Effector memory CD8-positive, alpha-beta T cell (primary cell): ENCODE results near the gene NUBP2.

Experiments used
- ATAC-seq: fragments of 150-1000 bp; cut with Tn5 transposase; replicated peaks from 2 replicates; pipeline ENCODE4 v1.10.0; 2021; ENCODE audit warnings: mild to moderate bottlenecking, moderate library complexity
- DNase-seq, 3 experiments: peaks; one replicate each; pipeline ENCODE4 v3.0.0; 2021
- H3K27ac Mint-ChIP-seq, 2 donors: one replicate each; pipeline ENCODE4 v1.8.0; 2022; ENCODE audit warnings: mild to moderate bottlenecking in 2 of 2, mixed read lengths in 2 of 2, moderate library complexity in 2 of 2
- H3K27me3 Mint-ChIP-seq, 2 donors: one replicate each; pipeline ENCODE4 v1.8.0; 2022; ENCODE audit warnings: mixed read lengths in 2 of 2
- H3K36me3 Mint-ChIP-seq: one replicate; pipeline ENCODE4 v1.8.0; 2022; ENCODE audit warnings: mild to moderate bottlenecking, moderate library complexity, mixed read lengths; ENCODE audit not compliant: insufficient read depth
- H3K4me1 Mint-ChIP-seq, 2 donors: one replicate each; pipeline ENCODE4 v1.8.0; 2022; ENCODE audit warnings: low read depth in 2 of 2, mixed read lengths in 2 of 2
- H3K4me3 Mint-ChIP-seq, 2 donors: one replicate each; pipeline ENCODE4 v1.8.0; 2022; ENCODE audit warnings: mild to moderate bottlenecking in 2 of 2, mixed read lengths in 2 of 2, moderate library complexity in 2 of 2
- H3K9me3 Mint-ChIP-seq, 2 donors: one replicate each; pipeline ENCODE4 v1.8.0; 2022; ENCODE audit warnings: mixed read lengths in 2 of 2

The NUBP2 gene

GRCh38 chr16:1771864-1772361, 10.8 kb upstream of the NUBP2 start:
- ATAC-seq (no peak), DNase-seq (peak in 1 of 3 experiments; percentile 29)
- Mint-ChIP-seq H3K4me1 (peaks cover 16% of the 10 kb centered on the region in 2 donors), H3K9me3 (no peaks in the 10 kb centered on the region), H3K4me3 (peak overlapping the region; percentile 95 to 97), H3K27ac (peak overlapping the region; percentile 82 to 94), H3K27me3 (no peaks in the 10 kb centered on the region), H3K36me3 (peaks cover 60% of the 10 kb centered on the region)

- Mint-ChIP-seq H3K36me3 (peaks cover 58% of the 10 kb centered on the region), H3K27me3 (no peaks in the 10 kb centered on the region), H3K4me1 (peaks cover 16% of the 10 kb centered on the region in 2 donors), H3K27ac (peak within 1 kb of the TSS; percentile 82 to 94), H3K4me3 (peak within 1 kb of the TSS; percentile 95 to 97), H3K9me3 (no peaks in the 10 kb centered on the region)
- ATAC-seq (peak; percentile 23), DNase-seq (peak; percentile 32 to 41 (median 33))
Observed at GRCh38 chr16:1772362-1772907, 10.3 kb upstream of the NUBP2 start, which contains the start of gene EME2. EME2 (plus strand) TSS chr16:1772810; CDS start chr16:1773228, 418 bp downstream.

DNA sequence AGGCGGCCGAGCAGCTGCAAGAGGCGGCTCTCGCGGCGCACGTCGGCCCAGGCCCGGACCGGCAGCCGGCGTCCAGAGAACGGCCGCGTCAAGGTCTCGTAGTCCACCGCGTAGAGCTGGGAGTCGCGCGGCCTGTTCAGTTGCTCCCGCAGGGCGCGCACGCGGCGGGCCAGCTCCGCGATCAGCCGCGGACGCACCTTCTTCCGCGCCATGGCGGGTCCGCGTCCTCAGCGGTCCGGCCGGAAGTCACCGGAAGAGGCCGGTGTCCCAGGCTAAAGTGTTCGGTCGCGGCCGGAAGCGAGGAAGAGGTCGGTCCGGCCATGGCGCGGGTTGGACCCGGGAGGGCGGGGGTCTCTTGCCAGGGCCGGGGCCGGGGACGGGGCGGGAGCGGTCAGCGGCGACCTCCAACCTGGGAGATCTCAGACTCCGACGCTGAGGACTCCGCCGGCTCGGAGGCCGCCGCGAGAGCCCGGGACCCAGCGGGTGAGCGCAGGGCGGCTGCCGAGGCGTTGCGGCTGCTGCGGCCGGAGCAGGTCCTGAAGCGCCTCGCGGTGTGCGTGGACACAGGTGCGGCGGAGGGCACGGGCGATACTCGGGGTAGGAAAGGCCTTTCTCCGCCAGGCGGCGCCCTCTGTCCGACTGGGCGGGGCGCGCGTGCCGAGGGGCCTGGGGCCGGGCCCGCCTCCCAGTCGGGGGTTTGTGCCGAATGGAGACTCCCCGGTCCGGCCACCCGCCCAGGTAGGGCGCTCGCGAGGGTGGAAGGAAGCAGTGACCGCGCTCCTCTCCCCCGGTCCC, 9.7 kb upstream of the NUBP2 start, which contains the start of gene MRPS34:
Gene MRPS34, minus strand, starts transcription at position 227 of the 795 bp plus-strand sequence. Its CDS starts 15 bp downstream, at position 212.
- Mint-ChIP-seq H3K9me3 (no peaks in the 10 kb centered on the region), H3K4me3 (peak within 1 kb of the TSS; percentile 95 to 97), H3K36me3 (peaks cover 54% of the 10 kb centered on the region), H3K27me3 (no peaks in the 10 kb centered on the region), H3K27ac (peak within 1 kb of the TSS; percentile 82 to 94), H3K4me1 (peaks cover 16% of the 10 kb centered on the region in 2 donors)
- peak; percentile 70 to 76 (median 71) for DNase-seq
- peak; percentile 56 for ATAC-seq

GRCh38 chr16:1773703-1774447, 8.9 kb upstream of the NUBP2 start:
- Mint-ChIP-seq H3K27ac (peak overlapping the region in 1 of 2 donors; percentile 53), H3K9me3 (no peaks in the 10 kb centered on the region), H3K4me1 (peaks cover 16% of the 10 kb centered on the region in 2 donors), H3K4me3 (peak overlapping the region; percentile 95 to 97), H3K36me3 (peaks cover 53% of the 10 kb centered on the region), H3K27me3 (no peaks in the 10 kb centered on the region)
- DNase-seq (no peak), ATAC-seq (no peak)

DNA sequence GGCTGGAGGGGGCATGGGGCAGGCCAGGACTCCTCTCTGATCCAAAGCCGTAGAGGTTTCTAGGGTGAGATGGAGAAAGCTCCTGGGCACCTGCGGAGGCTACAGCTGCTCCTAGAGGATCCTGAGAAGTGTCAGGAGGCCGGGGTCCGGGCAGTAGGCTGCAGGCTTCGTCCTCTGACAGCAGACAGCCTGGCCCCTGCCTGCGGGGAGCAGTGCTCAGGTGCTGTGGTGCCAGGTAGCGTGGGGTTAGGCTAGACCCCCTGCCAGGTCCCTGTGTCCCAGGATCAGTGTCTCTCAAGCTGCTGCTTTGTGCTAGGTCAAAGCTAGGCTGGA, 8.3 kb upstream of the NUBP2 start:
- Mint-ChIP-seq H3K4me1 (peaks cover 16 to 19% of the 10 kb centered on the region in 2 donors), H3K36me3 (peaks cover 54% of the 10 kb centered on the region), H3K27ac (no peak overlapping the region), H3K9me3 (no peaks in the 10 kb centered on the region), H3K27me3 (no peaks in the 10 kb centered on the region), H3K4me3 (peak overlapping the region; percentile 31 to 95)
- ATAC-seq (no peak), DNase-seq (no peak)

- no peak for ATAC-seq
- Mint-ChIP-seq H3K36me3 (peaks cover 48% of the 10 kb centered on the region), H3K9me3 (no peaks in the 10 kb centered on the region), H3K27me3 (no peaks in the 10 kb centered on the region), H3K27ac (peak overlapping the region in 1 of 2 donors; percentile 10), H3K4me3 (peak overlapping the region; percentile 31 to 49), H3K4me1 (peaks cover 15 to 17% of the 10 kb centered on the region in 2 donors)
- DNase-seq, result no peak
Observed at GRCh38 chr16:1775006-1775845, 7.5 kb upstream of the NUBP2 start.

- ATAC-seq, result no peak
- Mint-ChIP-seq H3K36me3 (peaks cover 48% of the 10 kb centered on the region), H3K27me3 (no peaks in the 10 kb centered on the region), H3K4me3 (no peak overlapping the region), H3K27ac (peak overlapping the region; percentile 10 to 72), H3K9me3 (no peaks in the 10 kb centered on the region), H3K4me1 (peaks cover 12 to 15% of the 10 kb centered on the region in 2 donors)
- DNase-seq, result no peak
Observed at GRCh38 chr16:1775846-1776671, 6.7 kb upstream of the NUBP2 start.

DNA sequence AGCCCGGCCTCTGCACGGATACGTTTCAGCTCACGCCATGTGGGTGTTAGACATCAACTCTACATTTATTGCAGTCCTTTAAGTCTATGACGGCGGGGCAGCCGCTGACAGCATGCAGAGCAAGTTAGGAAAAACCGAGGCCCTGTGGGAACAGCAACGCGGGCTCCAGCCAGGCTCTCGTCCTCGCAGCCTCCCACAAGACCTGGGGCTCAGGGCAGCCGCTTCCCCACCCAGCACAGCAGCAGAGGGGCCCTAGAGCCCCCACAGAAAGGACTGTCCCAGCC, 6.1 kb upstream of the NUBP2 start:
- no peaks in the 10 kb centered on the region for H3K27me3 Mint-ChIP-seq
- no peak overlapping the region for H3K4me3 Mint-ChIP-seq
- H3K9me3 Mint-ChIP-seq, result no peaks in the 10 kb centered on the region
- peaks cover 51% of the 10 kb centered on the region for H3K36me3 Mint-ChIP-seq
- peak overlapping the region in 1 of 2 donors; percentile 72 for H3K27ac Mint-ChIP-seq
- DNase-seq, result no peak
- peaks cover 14 to 18% of the 10 kb centered on the region in 2 donors for H3K4me1 Mint-ChIP-seq
- no peak for ATAC-seq

DNA sequence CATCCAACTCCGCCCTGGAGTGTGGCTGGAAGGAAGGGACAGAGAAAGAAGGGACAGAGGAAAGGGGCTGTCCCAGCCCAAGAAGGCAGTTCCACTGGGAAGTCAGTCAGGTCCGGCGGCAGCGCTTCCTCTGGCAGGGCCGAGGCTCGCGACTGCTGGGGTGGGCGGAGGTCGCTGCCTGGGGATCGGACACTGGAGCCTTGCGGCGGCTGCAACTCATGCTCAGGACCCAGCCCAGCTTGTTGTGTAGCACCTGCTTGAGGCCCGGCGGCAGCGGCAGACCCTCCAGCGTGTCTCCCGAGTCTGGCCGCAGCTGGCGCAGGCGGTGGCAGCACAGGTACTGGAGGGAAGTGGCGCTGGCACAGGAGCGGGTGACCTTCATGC, 5.8 kb upstream of the NUBP2 start:
- H3K4me1 Mint-ChIP-seq, result peaks cover 14 to 18% of the 10 kb centered on the region in 2 donors
- H3K27me3 Mint-ChIP-seq, result no peaks in the 10 kb centered on the region
- no peak for DNase-seq
- no peaks in the 10 kb centered on the region for H3K9me3 Mint-ChIP-seq
- no peak overlapping the region for H3K4me3 Mint-ChIP-seq
- peak overlapping the region in 1 of 2 donors; percentile 72 for H3K27ac Mint-ChIP-seq
- peaks cover 51% of the 10 kb centered on the region for H3K36me3 Mint-ChIP-seq
- no peak for ATAC-seq

DNA sequence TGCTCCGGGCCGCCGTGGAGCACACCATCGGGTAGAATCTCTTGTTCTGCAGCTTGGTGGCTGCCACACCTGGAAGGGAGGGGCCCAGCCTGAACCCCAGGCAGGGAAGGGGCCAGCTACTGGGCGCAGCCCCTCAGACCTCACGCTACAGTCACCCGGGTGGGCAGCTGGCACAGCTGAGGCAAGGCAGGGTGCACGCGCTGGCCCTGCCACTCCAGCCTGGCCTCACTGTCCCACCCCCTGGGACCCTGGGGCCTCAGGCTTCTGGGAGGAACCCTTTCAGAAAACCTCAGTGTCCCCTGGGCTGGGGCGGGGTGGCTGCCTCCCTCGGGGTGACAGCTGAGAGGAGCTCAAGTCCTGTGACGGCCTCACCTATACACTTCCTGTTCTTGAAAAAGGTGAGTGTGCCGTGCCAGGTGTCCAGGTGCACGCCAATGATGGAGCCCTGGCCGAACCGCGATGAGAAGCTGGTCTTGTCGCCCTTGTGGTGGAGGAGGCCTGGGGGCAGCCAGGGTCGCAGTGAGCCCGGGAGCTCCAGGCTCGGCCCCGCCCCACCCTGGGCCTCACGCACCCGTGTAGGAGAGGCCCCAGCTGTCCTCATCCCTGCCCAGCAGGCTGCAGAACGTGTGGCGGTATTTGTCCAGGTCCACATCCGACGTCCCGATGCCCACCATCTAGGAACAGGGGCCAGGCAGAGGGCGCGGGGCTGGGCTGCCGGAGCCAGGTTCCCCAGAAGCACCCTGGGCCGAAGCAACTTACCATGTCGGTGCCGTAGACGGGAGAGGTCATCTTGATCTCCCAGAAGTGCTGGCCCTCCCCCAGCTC, 5.2 kb upstream of the NUBP2 start:
- Mint-ChIP-seq H3K9me3 (no peaks in the 10 kb centered on the region), H3K27me3 (no peaks in the 10 kb centered on the region), H3K36me3 (peaks cover 48% of the 10 kb centered on the region), H3K4me1 (peaks cover 9 to 13% of the 10 kb centered on the region in 2 donors), H3K27ac (no peak overlapping the region), H3K4me3 (no peak overlapping the region)
- ATAC-seq (no peak), DNase-seq (no peak)

DNA sequence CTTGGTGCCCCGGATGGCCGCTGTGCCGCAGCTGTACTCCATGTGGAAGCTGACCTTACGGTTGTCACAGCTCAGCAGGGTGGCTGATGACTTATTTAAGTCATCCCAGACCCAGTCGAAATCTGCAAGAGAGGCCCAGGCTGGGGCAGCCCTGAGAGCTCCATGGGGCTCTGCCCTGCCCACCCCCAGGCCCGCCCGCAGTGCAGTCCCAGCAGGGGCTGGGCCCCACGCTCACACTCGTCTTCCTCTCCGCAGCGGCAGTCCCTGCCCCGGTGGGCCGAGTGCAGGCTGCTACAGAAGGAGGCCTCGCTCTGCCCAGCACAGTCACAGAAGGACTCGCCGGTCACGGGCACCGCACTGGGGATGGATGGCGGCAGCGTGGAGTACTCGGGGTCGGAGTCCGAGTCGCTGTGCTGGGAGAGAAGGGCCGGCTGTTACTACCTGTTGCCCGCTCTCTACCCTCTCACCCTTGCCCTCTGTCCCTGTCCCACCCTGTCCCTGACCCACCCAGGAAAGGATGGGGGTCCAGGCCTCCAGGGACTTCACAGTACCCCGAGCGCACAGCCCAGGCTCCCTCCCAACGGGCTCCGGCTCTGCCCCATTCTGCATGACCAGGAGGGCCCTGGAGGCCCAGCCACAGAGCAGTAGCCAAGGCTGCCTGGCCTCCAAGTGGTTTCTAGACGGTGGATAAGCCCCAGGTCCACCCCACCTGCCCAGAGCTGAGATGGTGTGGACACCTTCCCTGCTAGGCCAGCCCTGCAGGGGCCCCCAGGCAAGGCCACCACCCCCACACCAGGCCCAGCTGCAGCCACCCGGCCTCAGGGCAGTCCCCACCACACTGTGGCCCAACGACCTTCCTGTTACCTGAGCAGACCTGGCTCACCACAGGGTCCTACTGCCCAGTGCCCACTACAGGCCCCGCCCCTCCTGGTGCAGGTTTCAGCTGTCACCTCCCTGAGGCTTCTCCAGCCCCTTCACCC, 4.3 kb upstream of the NUBP2 start:
- peaks cover 50% of the 10 kb centered on the region for H3K36me3 Mint-ChIP-seq
- ATAC-seq, result no peak
- H3K4me1 Mint-ChIP-seq, result peaks cover 13% of the 10 kb centered on the region in 2 donors
- H3K4me3 Mint-ChIP-seq, result peak overlapping the region in 1 of 2 donors; percentile 11
- DNase-seq, result no peak
- no peaks in the 10 kb centered on the region for H3K9me3 Mint-ChIP-seq
- peak overlapping the region; percentile 33 to 79 for H3K27ac Mint-ChIP-seq
- H3K27me3 Mint-ChIP-seq, result no peaks in the 10 kb centered on the region
